Measurements from ENCODE around the gene THSD7A. TPM values are rescaled to one million over a fixed set of nuclear protein-coding genes. Genes with fewer than 3 reads are reported as not detected.

Gene THSD7A
- total and polyA plus RNA-seq, 2 of the 4 experiments (the other 2 are of a cell fraction) = 0.02 to 0.18 TPM

GRCh38 chr7:11835260-11835659 is 3.3 kb upstream of the THSD7A start:
- Histone ChIP-seq H3K4me2 (ENCODE audit: low read depth, low read length) (no peak overlapping the region), H2BK5ac (ENCODE audit: low read depth, low read length, poor library complexity, severe bottlenecking) (no peak overlapping the region), H3K4me3 (ENCODE audit: insufficient read depth, low read depth, low read length) (no peak overlapping the region), H3K4me1 (ENCODE audit: control insufficient read depth, insufficient read depth, low read length) (no peaks in the 10 kb centered on the region), H4K91ac (ENCODE audit: insufficient read depth, low read depth, low read length) (no peak overlapping the region), H2AFZ (replicated peaks; ENCODE audit: low read length, poor library complexity) (no peak overlapping the region), H3K27ac (ENCODE audit: insufficient read depth, low read length) (no peak overlapping the region), H3K9ac (ENCODE audit: low read depth, low read length) (no peak overlapping the region), H2BK15ac (ENCODE audit: low read depth, low read length) (no peak overlapping the region), H3K56ac (ENCODE audit: extremely low read depth, insufficient read depth, low read length) (no peak overlapping the region), H2BK120ac (ENCODE audit: low read depth, low read length) (no peak overlapping the region), H2BK20ac (ENCODE audit: low read depth, low read length) (no peak overlapping the region), H2AK9ac (replicated peaks; ENCODE audit: low read depth, low read length, poor library complexity) (no peak overlapping the region), H4K5ac (ENCODE audit: low read depth, low read length) (no peak overlapping the region), H3K36me3 (ENCODE audit: control insufficient read depth, insufficient read depth, low read length) (no peaks in the 10 kb centered on the region), H3K23ac (ENCODE audit: low read depth, low read length) (no peak overlapping the region), H3K14ac (replicated peaks; ENCODE audit: low read depth, low read length) (no peak overlapping the region), H2AK5ac (ENCODE audit: low read depth, low read length) (no peak overlapping the region), H3K9me3 (ENCODE audit: control insufficient read depth, insufficient read depth, low read length) (no peaks in the 10 kb centered on the region), H3K79me1 (ENCODE audit: low read depth in 1 of 2, low read length in 2 of 2) (no peaks in the 10 kb centered on the region), H3K4ac (ENCODE audit: low read depth, low read length) (no peak overlapping the region), H4K8ac (ENCODE audit: low read depth in 2 of 2, low read length in 2 of 2) (no peak overlapping the region), H3K18ac (ENCODE audit: low read depth, low read length) (no peak overlapping the region), H3K9me1 (ENCODE audit: insufficient read depth, low read length) (no peaks in the 10 kb centered on the region), H3K27me3 (ENCODE audit: control insufficient read depth, insufficient read depth, low read length) (peaks cover 11% of the 10 kb centered on the region), H4K20me1 (ENCODE audit: insufficient read depth, low read length) (no peaks in the 10 kb centered on the region)
- in situ Hi-C loops (cut with MboI; ENCODE audit: low sequenced_read_pairs) (loop anchor here (5.0 to 25.0 kb wide), 2 partner anchors 487 to 652 kb away; no protein-coding TSS in a partner anchor), dilution Hi-C loops (cut with HindIII; ENCODE audit: low sequenced_read_pairs, unreplicated experiment) (no loop called here), intact Hi-C loops (cut with micrococcal nuclease) (loop anchor here (1.0 to 2.0 kb wide), 2 partner anchors 487 to 658 kb away; no protein-coding TSS in a partner anchor)
- ATAC-seq (ENCODE audit: low read depth) (no peak), DNase-seq (peak; percentile 1)
- BruUV-seq (replicated peaks) = no TSS peak
- POLR2A ChIA-PET (ENCODE audit: unreplicated experiment) = no interaction called here
- CTCF ChIA-PET = interaction anchor here (1.0 kb wide), 1 partner anchor 220 kb away, joined by 3 read pairs; no protein-coding TSS in a partner anchor
- no peak for TF ChIP-seq MAZ (IDR thresholded peaks at IDR 0.05; ENCODE audit: borderline replicate concordance, low read depth, low read length)
- peak; percentile 20; the same call in 1 of the 2 replicates for TF ChIP-seq SMC3 (IDR thresholded peaks at IDR 0.05; ENCODE audit: low read depth, low read length)
- TF ChIP-seq BHLHE40 (IDR thresholded peaks at IDR 0.05; ENCODE audit: low read depth, low read length) = no peak
- TF ChIP-seq MXI1 (IDR thresholded peaks at IDR 0.05; ENCODE audit: borderline replicate concordance, low read depth, low read length) = no peak
- TF ChIP-seq RFX5 (IDR thresholded peaks at IDR 0.05; ENCODE audit: low read depth, low read length) = no peak
- no peak for TF ChIP-seq FOS (IDR thresholded peaks at IDR 0.05; ENCODE audit: low read depth, low read length)
- TF ChIP-seq POLR2A (IDR thresholded peaks at IDR 0.05; ENCODE audit: low read depth, low read length) = no peak
- TF ChIP-seq USF2 (IDR thresholded peaks at IDR 0.05; ENCODE audit: low read depth, low read length) = no peak
- no peak for TF ChIP-seq MAFK (IDR thresholded peaks at IDR 0.05; ENCODE audit: low read depth, low read length)
- no peak for TF ChIP-seq ELK1 (IDR thresholded peaks at IDR 0.05; ENCODE audit: borderline replicate concordance, low read depth, low read length)
- no peak for TF ChIP-seq CHD1 (IDR thresholded peaks at IDR 0.05; ENCODE audit: low read depth, low read length)
- TF ChIP-seq RAD21 (IDR thresholded peaks at IDR 0.05; ENCODE audit: low read length) = peak; percentile 61
- no peak for TF ChIP-seq RCOR1 (IDR thresholded peaks at IDR 0.05; ENCODE audit: insufficient replicate concordance, low read length)
- no peak for TF ChIP-seq NFE2L2 (IDR thresholded peaks at IDR 0.05; ENCODE audit: low read depth, low read length)
- TF ChIP-seq CTCF (conservative IDR thresholded peaks at IDR 0.05; ENCODE audit: low read depth, low read length) = peak; percentile 58

Measured in IMR-90 (cell line).